Gastroesophageal sphincter (tissue), 4 donors: ENCODE data around the gene ZNF213. TPM values are rescaled to one million over a fixed set of nuclear protein-coding genes. Genes with fewer than 3 reads are reported as not detected.

Experiments
- ATAC-seq: fragments of 150-250 bp; one replicate; pipeline ENCODE4 v1.9.1; 2016; ENCODE audit warnings: mild to moderate bottlenecking, moderate library complexity
- H3K27ac ChIP-seq, 4 donors: fragments of 200-600 bp; sonication (generic) in 3 of 4; 1 replicate in 3 of 4; 2 replicates in 1 of 4; pipeline ENCODE4 v1.5.1; 2016 to 2019
- H3K27me3 ChIP-seq: fragments of 200-600 bp; sonication (generic); one replicate; pipeline ENCODE4 v1.5.1; 2019
- H3K36me3 ChIP-seq, 2 donors: fragments of 200-600 bp; sonication (generic); one replicate each; pipeline ENCODE4 v1.5.1; 2019; ENCODE audit warnings: control low read depth in 1 of 2
- H3K4me1 ChIP-seq, 3 donors: fragments of 200-600 bp; sonication (generic); 1 replicate in 2 of 3; 2 replicates in 1 of 3; pipeline ENCODE4 v1.5.1; 2016 to 2019; ENCODE audit warnings: control low read depth in 2 of 3
- H3K4me3 ChIP-seq, 2 donors: fragments of 200-600 bp; sonication (generic); one replicate each; pipeline ENCODE4 v1.5.1; 2019; ENCODE audit warnings: mild to moderate bottlenecking in 1 of 2, moderate library complexity in 1 of 2
- H3K9me3 ChIP-seq, 3 donors: fragments of 200-600 bp; sonication (generic); one replicate each; pipeline ENCODE4 v1.5.1; 2017 to 2019; ENCODE audit warnings: control low read depth in 2 of 3
- CTCF ChIP-seq, 4 experiments: fragments of 200-600 bp in 2 of 4; fragments of 450-650 bp in 2 of 4; sonication (generic) in 1 of 4; IDR thresholded peaks; one replicate each; pipeline ENCODE4 v1.5.1; 2017 to 2019; ENCODE audit warnings: antibody characterized with exemption in 4 of 4, mild to moderate bottlenecking in 2 of 4, moderate library complexity in 2 of 4
- EP300 ChIP-seq: sonication (generic); formaldehyde crosslinking; IDR thresholded peaks from one replicate; pipeline ENCODE4 v1.6.1; 2017; ENCODE audit warnings: antibody characterized with exemption, mild to moderate bottlenecking
- POLR2A ChIP-seq, 2 donors: fragments of 450-650 bp; IDR thresholded peaks; one replicate each; pipeline ENCODE4 v1.6.1; 2017; ENCODE audit warnings: antibody characterized with exemption in 2 of 2, mild to moderate bottlenecking in 2 of 2, moderate library complexity in 1 of 2
- POLR2AphosphoS5 ChIP-seq: sonication (generic); formaldehyde crosslinking; IDR thresholded peaks from one replicate; pipeline ENCODE4 v1.6.1; 2017; ENCODE audit warnings: antibody characterized with exemption
- WGBS, 2 donors: methylation state at CpG; one replicate each; pipeline ENCODE4 v1.1.5; 2018; ENCODE audit warnings: low coverage in 1 of 2; 5-methylcytosine and 5-hydroxymethylcytosine counted together
- total RNA-seq, 4 donors: library from RNA; depleted of rRNA; stranded (reverse); fragments of >200 nt; gene quantifications; one replicate each; pipeline ENCODE4 v1.1.0, GENCODE V29; 2016

ZNF213 gene
- total RNA-seq, 4 donors from 2014 or later = 3.6 to 22.3 (median 12.2) TPM

GRCh38 chr16:3141781-3142311 lies 7.0 kb downstream of the ZNF213 start:
- Histone ChIP-seq H3K9me3 (no peaks in the 10 kb centered on the region), H3K27ac (no peak overlapping the region), H3K4me1 (peaks cover 0 to 8% (median 0%) of the 10 kb centered on the region in 3 donors), H3K36me3 (peaks cover 0 to 61% of the 10 kb centered on the region in 2 donors), H3K4me3 (no peak overlapping the region), H3K27me3 (no peaks in the 10 kb centered on the region)
- TF ChIP-seq POLR2AphosphoS5 (no peak), CTCF (IDR thresholded peaks at IDR 0.05) (no peak)
- no peak for ATAC-seq
- 93 to 94% methylated on average over 6 to 12 of the region's 23 CpGs for WGBS, 2 donors

GRCh38 chr16:3142327-3142726 lies 7.5 kb downstream of the ZNF213 start:
- no peak for ATAC-seq
- no peak for TF ChIP-seq POLR2A (IDR thresholded peaks at IDR 0.05)
- TF ChIP-seq CTCF (IDR thresholded peaks at IDR 0.05) = no peak
- no peak for TF ChIP-seq POLR2AphosphoS5
- TF ChIP-seq EP300 = no peak
- H3K4me1 ChIP-seq = peaks cover 0 to 3% (median 0%) of the 10 kb centered on the region in 3 donors
- H3K36me3 ChIP-seq = peaks cover 0 to 58% of the 10 kb centered on the region in 2 donors
- no peaks in the 10 kb centered on the region for H3K9me3 ChIP-seq
- no peak overlapping the region for H3K4me3 ChIP-seq
- WGBS, 2 donors = 92 to 93% methylated on average over 3 to 16 of the region's 22 CpGs
- H3K27ac ChIP-seq = no peak overlapping the region
- H3K27me3 ChIP-seq = no peaks in the 10 kb centered on the region

- H3K4me3 ChIP-seq = no peak overlapping the region
- H3K9me3 ChIP-seq = no peaks in the 10 kb centered on the region
- ATAC-seq = no peak
- no peaks in the 10 kb centered on the region for H3K4me1 ChIP-seq
- WGBS, 2 donors = 50% methylated on average over 1 of the region's 13 CpGs; no CpG with 5 or more reads in 1 of the 2 donors
- H3K27ac ChIP-seq = no peak overlapping the region
- H3K27me3 ChIP-seq = no peaks in the 10 kb centered on the region
- TF ChIP-seq EP300 = no peak
- no peak for TF ChIP-seq CTCF (IDR thresholded peaks at IDR 0.05)
- no peak for TF ChIP-seq POLR2A (IDR thresholded peaks at IDR 0.05)
- TF ChIP-seq POLR2AphosphoS5 = no peak
- peaks cover 0 to 54% of the 10 kb centered on the region in 2 donors for H3K36me3 ChIP-seq
These were observed 7.9 kb downstream of the ZNF213 start for GRCh38 chr16:3142770-3143169.

GRCh38 chr16:3143189-3143588 lies 8.4 kb downstream of the ZNF213 start:
- no peaks in the 10 kb centered on the region for H3K27me3 ChIP-seq
- peaks cover 0 to 50% of the 10 kb centered on the region in 2 donors for H3K36me3 ChIP-seq
- WGBS, 2 donors = 100% methylated on average over 3 of the region's 11 CpGs; no CpG with 5 or more reads in 1 of the 2 donors
- no peak for TF ChIP-seq EP300
- H3K9me3 ChIP-seq = no peaks in the 10 kb centered on the region
- H3K4me1 ChIP-seq = no peaks in the 10 kb centered on the region
- H3K4me3 ChIP-seq = no peak overlapping the region
- H3K27ac ChIP-seq = no peak overlapping the region
- no peak for ATAC-seq

- no peaks in the 10 kb centered on the region for H3K9me3 ChIP-seq
- no peak overlapping the region for H3K4me3 ChIP-seq
These were observed 8.9 kb downstream of the ZNF213 start for GRCh38 chr16:3143598-3144320.

More at GRCh38 chr16:3143598-3144320, 8.9 kb downstream of the ZNF213 start:
- TF ChIP-seq POLR2A (IDR thresholded peaks at IDR 0.05) (no peak), CTCF (IDR thresholded peaks at IDR 0.05) (no peak), EP300 (no peak), POLR2AphosphoS5 (no peak)
- no peak for ATAC-seq
- H3K4me1 ChIP-seq = no peaks in the 10 kb centered on the region
- peaks cover 0 to 44% of the 10 kb centered on the region in 2 donors for H3K36me3 ChIP-seq
- no peak overlapping the region for H3K27ac ChIP-seq
- no peaks in the 10 kb centered on the region for H3K27me3 ChIP-seq
- whole genome bisulfite sequencing, 2 donors = 60 to 65% methylated on average over 2 to 3 of the region's 23 CpGs
